ENCODE data around the gene LY86.

LY86 gene

GRCh38 chr6:6547110-6547879 is 41.2 kb upstream of the LY86 start:
- Histone ChIP-seq H4K20me1 (ENCODE audit: control insufficient read depth, insufficient read depth, low read depth, low read length) (no peaks in the 10 kb centered on the region), H3K4me2 (ENCODE audit: low read length) (peak overlapping the region; percentile 89), H3K4me3 (ENCODE audit: low read length) (peak overlapping the region; percentile 73)

DNA sequence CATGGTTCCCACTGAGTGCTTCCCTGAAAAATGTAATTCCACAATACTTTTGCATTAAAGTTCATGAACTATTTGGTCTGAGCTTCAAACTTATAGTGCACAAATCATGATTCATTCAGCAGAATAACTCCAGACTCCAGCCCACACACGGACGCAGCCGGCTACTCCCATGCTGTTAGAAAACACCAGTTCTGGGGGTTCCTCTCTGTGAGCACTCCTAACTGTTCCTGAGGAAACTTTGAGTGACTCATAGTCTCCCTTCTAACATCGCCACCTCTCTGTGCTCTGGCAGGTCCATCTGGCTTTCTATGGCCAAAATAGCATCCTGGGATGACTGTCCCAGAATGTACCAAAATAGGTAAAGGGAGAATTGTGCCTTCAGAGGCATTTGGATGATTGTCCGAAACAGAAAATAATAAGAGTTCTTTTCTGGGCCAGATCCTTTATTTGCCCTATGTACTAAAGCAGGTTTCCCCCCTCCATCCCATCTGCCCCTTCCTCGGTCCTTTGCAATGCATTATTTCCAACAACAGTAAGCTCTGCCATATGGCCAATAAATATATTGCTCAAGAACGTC is 32.3 kb upstream of the LY86 start:
- Histone ChIP-seq H3K4me2 (ENCODE audit: low read length) (no peak overlapping the region), H3K9me2 (replicated peaks; ENCODE audit: control insufficient read depth, low read length) (no peaks in the 10 kb centered on the region), H3F3A (ENCODE audit: control insufficient read depth, insufficient read depth) (peaks cover 7% of the 10 kb centered on the region; the same call in 1 of the 2 replicates), H3K36me3 (ENCODE audit: control insufficient read depth, low read length) (no peaks in the 10 kb centered on the region), H4K20me1 (ENCODE audit: control insufficient read depth, insufficient read depth, low read depth, low read length) (no peaks in the 10 kb centered on the region), H3K4me1 (ENCODE audit: control insufficient read depth, low read length) (no peaks in the 10 kb centered on the region), H3K27me3 (ENCODE audit: control insufficient read depth, low read length) (no peaks in the 10 kb centered on the region), H3K4me3 (ENCODE audit: low read length) (no peak overlapping the region), H3K9me3 (ENCODE audit: control insufficient read depth, insufficient read depth, low read length) (no peaks in the 10 kb centered on the region), H3K27ac (ENCODE audit: low read depth, low read length) (no peak overlapping the region), H3K79me2 (ENCODE audit: control insufficient read depth, low read length) (no peaks in the 10 kb centered on the region)
- TF ChIP-seq, protein P1, sequence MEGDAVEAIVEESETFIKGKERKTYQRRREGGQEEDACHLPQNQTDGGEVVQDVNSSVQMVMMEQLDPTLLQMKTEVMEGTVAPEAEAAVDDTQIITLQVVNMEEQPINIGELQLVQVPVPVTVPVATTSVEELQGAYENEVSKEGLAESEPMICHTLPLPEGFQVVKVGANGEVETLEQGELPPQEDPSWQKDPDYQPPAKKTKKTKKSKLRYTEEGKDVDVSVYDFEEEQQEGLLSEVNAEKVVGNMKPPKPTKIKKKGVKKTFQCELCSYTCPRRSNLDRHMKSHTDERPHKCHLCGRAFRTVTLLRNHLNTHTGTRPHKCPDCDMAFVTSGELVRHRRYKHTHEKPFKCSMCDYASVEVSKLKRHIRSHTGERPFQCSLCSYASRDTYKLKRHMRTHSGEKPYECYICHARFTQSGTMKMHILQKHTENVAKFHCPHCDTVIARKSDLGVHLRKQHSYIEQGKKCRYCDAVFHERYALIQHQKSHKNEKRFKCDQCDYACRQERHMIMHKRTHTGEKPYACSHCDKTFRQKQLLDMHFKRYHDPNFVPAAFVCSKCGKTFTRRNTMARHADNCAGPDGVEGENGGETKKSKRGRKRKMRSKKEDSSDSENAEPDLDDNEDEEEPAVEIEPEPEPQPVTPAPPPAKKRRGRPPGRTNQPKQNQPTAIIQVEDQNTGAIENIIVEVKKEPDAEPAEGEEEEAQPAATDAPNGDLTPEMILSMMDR (IDR thresholded peaks at IDR 0.05; ENCODE audit: low read depth, low read length, poor library complexity, severe bottlenecking): no peak
- TF ChIP-seq EZH2phosphoT487 (IDR thresholded peaks at IDR 0.05; ENCODE audit: borderline replicate concordance, low read length): no peak

More at GRCh38 chr6:6547110-6547879, 41.2 kb upstream of the LY86 start:
- Histone ChIP-seq H3K27ac (ENCODE audit: low read depth, low read length) (no peak overlapping the region), H3K79me2 (ENCODE audit: control insufficient read depth, low read length) (no peaks in the 10 kb centered on the region), H3K36me3 (ENCODE audit: control insufficient read depth, low read length) (no peaks in the 10 kb centered on the region), H3K4me1 (ENCODE audit: control insufficient read depth, low read length) (peaks cover 12% of the 10 kb centered on the region), H3K27me3 (ENCODE audit: control insufficient read depth, low read length) (peaks cover 23% of the 10 kb centered on the region), H3K9me3 (ENCODE audit: control insufficient read depth, insufficient read depth, low read length) (peaks cover 3% of the 10 kb centered on the region; the same call in 1 of the 2 replicates), H3K9me2 (replicated peaks; ENCODE audit: control insufficient read depth, low read length) (no peaks in the 10 kb centered on the region), H3F3A (ENCODE audit: control insufficient read depth, insufficient read depth) (no peaks in the 10 kb centered on the region)
- no peak for TF ChIP-seq EZH2phosphoT487 (IDR thresholded peaks at IDR 0.05; ENCODE audit: borderline replicate concordance, low read length)
- TF ChIP-seq, protein P1 (IDR thresholded peaks at IDR 0.05; ENCODE audit: low read depth, low read length, poor library complexity, severe bottlenecking): peak; percentile 90

GRCh38 chr6:6556738-6557503 is 31.6 kb upstream of the LY86 start:
- Histone ChIP-seq H3K9me2 (replicated peaks; ENCODE audit: control insufficient read depth, low read length) (no peaks in the 10 kb centered on the region), H3K27me3 (ENCODE audit: control insufficient read depth, low read length) (no peaks in the 10 kb centered on the region), H3K4me3 (ENCODE audit: low read length) (no peak overlapping the region), H3K36me3 (ENCODE audit: control insufficient read depth, low read length) (no peaks in the 10 kb centered on the region), H3K4me1 (ENCODE audit: control insufficient read depth, low read length) (no peaks in the 10 kb centered on the region), H4K20me1 (ENCODE audit: control insufficient read depth, insufficient read depth, low read depth, low read length) (no peaks in the 10 kb centered on the region), H3K9me3 (ENCODE audit: control insufficient read depth, insufficient read depth, low read length) (no peaks in the 10 kb centered on the region), H3K27ac (ENCODE audit: low read depth, low read length) (no peak overlapping the region), H3K4me2 (ENCODE audit: low read length) (no peak overlapping the region), H3F3A (ENCODE audit: control insufficient read depth, insufficient read depth) (peaks cover 7% of the 10 kb centered on the region; the same call in 1 of the 2 replicates), H3K79me2 (ENCODE audit: control insufficient read depth, low read length) (no peaks in the 10 kb centered on the region)
- no peak for TF ChIP-seq EZH2phosphoT487 (IDR thresholded peaks at IDR 0.05; ENCODE audit: borderline replicate concordance, low read length)
- TF ChIP-seq, protein P1 (IDR thresholded peaks at IDR 0.05; ENCODE audit: low read depth, low read length, poor library complexity, severe bottlenecking): peak; percentile 90

Measured in DOHH2 (cell line).